Kidney tubule cell (primary cell): ENCODE data around the gene BGLAP.

Experiments
- DNase-seq: peaks from one replicate; pipeline ENCODE4 v3.0.0-alpha.2; 2018; ENCODE audit warnings: low spot score

The BGLAP gene

GRCh38 chr1:156226782-156227181, 15.2 kb upstream of the BGLAP start:
- DNase-seq, result no peak

- no peak for DNase-seq
Observed at GRCh38 chr1:156228501-156228900, 13.5 kb upstream of the BGLAP start.

GRCh38 chr1:156229809-156230472, 12.0 kb upstream of the BGLAP start:
- DNase-seq, result no peak

GRCh38 chr1:156230473-156230837, 11.5 kb upstream of the BGLAP start:
- DNase-seq, result no peak

- DNase-seq, result no peak
Observed at GRCh38 chr1:156232201-156232894, 9.6 kb upstream of the BGLAP start.

- peak; percentile 69 for DNase-seq
Observed at GRCh38 chr1:156233426-156234127, 8.4 kb upstream of the BGLAP start.

GRCh38 chr1:156236164-156236563, 5.8 kb upstream of the BGLAP start:
- DNase-seq, result no peak

GRCh38 chr1:156238248-156238647, 3.7 kb upstream of the BGLAP start:
- no peak for DNase-seq

- DNase-seq, result no peak
Observed at GRCh38 chr1:156241311-156241811, 623 bp upstream of the BGLAP start.

GRCh38 chr1:156242738-156243137, 754 bp downstream of the BGLAP start:
- DNase-seq, result no peak

GRCh38 chr1:156244126-156244525, 2.1 kb downstream of the BGLAP start:
- no peak for DNase-seq

- DNase-seq, result no peak
Observed at GRCh38 chr1:156244712-156245111, 2.7 kb downstream of the BGLAP start.

- peak; percentile 50 for DNase-seq
Observed at GRCh38 chr1:156245451-156246232, 3.7 kb downstream of the BGLAP start.

- DNase-seq, result no peak
Observed at GRCh38 chr1:156246241-156246780, 4.3 kb downstream of the BGLAP start.

- DNase-seq, result no peak
Observed at GRCh38 chr1:156246781-156247459, 4.9 kb downstream of the BGLAP start.

GRCh38 chr1:156247460-156248322, 5.7 kb downstream of the BGLAP start, which contains the start of gene PAQR6:
TSS of gene PAQR6 (minus strand) at chr1:156248056. CDS start at chr1:156246731, 1,325 bp downstream.
- DNase-seq, result no peak

GRCh38 chr1:156248323-156248683, 6.3 kb downstream of the BGLAP start:
- DNase-seq, result no peak

GRCh38 chr1:156249593-156249992, 7.6 kb downstream of the BGLAP start:
- no peak for DNase-seq

- no peak for DNase-seq
Observed at GRCh38 chr1:156251527-156251926, 9.5 kb downstream of the BGLAP start.

GRCh38 chr1:156253634-156254033, 11.7 kb downstream of the BGLAP start:
- DNase-seq, result no peak
